GM19452 (cell line): ENCODE data around the gene F12.

Experiments used
- ATAC-seq: cut with Tn5 transposase; IDR thresholded peaks from one replicate; pipeline ENCODE4 v1.9.1; 2021; ENCODE audit not compliant: unreplicated experiment

F12 gene

DNA sequence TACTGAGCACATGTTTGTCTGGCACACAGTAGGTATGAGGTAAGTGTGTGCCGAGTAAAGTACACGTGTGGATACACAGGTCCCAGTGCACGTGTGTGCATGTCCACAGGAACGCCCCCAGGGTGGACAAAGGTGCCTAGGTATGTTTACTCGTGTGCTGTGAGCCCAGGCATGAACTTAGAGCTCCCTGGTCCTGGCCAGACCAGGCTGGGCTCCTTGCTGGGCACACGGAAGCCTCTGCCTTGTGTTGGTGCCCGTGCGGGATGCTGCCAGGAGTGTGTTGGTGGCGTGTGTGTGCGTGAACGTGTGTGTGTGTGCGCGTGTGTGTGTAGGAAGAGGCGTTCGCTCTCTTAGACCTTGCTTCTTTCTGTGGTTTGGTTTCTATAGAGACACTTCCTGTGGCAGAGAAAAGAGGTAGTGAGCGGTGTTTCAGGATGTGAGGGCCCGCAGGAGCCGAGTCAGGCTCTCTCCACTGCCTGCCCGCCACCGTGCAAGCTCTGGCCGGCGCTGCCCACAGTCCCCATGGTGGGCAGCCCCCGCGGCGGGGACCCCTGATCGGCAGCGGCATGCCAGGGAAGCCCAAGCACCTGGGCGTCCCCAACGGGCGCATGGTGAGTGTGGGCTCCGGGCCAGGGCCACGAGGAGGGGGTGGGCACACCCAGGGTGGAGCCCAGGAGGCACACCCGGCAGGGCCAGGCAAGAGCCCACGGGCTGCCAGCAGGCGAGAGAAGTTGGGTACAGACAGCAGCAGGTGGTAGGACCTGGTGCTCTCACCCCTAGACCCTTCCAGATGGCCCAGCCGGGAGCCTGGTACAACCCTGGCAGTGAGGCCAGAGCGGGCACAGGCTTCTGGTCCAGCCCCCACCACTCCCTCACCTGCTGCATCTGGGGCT, 51.7 kb downstream of the F12 start, which contains the start of gene RGS14:
RGS14 (plus strand) TSS at position 466 of the 893 bp plus-strand sequence; CDS start at position 567, 101 bp downstream.
- peak; percentile 84 for ATAC-seq

DNA sequence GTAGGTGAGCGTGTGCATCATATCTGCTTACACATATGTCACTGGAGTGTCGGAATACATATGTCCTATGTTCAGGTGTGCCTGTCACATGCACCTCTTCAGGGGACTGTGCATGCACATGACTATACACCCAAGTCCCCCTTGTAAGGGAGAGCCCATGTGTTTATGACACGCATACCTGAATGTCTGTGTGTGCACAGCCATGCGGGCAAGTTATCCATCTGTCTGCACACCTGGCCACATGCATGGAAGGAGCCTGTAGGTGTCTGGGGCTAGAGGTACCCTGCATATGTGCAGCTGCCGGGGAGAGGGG, 52.3 kb downstream of the F12 start:
- ATAC-seq, result no peak

DNA sequence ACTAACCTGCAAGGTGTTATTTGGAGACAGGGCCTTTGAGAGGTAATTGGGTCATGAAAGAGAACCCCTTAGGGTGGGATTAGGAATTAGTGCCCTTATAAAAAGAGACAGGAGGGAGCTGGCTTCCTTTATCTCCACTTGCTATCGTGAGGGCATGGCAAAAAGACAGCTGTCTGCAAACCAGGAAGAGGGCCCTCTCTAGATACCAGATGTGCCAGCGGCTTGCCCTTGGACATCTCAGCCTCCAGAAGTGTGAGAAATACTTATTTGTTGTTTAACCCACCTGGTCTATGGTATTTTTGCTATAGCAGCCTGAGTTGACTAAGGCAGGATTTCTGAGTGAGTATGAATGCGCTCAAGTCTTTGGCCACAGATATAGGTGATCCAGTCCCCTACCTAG, 52.6 kb downstream of the F12 start:
- ATAC-seq, result no peak

DNA sequence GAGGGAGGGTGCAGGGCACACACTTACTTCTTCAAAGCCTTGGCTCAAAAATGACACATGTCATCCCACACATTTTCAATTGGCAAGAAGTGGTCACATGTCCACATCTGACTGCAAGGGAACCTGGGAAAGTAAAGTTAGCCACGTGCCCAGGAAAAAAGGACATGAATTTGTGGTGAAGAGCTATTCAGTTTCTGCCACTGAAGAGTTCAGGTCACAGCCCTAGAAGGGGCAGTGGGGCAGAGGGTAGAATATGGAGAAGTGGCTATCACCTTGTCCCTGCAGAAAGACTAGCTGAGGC, 53.5 kb downstream of the F12 start:
- ATAC-seq, result no peak

DNA sequence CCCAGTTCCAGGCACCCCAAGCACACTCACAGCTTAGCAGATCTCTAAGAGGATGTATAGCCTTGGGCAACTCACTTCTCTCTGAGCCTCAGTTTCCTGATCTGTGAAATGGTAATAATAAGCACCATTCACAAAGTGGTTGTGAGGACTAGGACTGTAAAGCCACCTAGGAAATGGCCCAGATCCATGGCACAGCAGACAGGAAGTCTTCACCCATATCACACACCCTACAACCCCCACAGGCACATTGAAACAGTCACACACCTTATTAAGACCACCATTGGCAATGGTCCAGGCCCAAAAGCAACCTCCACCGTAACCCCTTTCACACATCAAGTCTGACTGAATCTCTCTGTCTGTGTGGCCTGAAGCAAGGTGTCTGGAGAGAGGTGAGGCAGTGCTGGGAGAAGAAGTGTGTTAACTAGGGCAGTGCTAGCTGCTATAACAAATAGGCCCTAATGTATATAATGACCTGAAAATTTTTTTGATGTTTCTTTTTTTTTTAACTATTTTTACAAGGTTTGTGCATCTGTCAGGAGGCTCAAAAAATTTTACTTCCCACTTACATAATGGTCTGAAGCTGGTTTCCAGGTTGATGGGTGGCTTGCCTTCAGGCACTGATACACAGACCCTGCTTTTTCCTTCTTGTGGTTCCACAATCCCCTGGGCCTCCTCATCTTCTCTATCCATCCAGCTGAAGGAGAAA, 54.0 kb downstream of the F12 start:
- no peak for ATAC-seq

DNA sequence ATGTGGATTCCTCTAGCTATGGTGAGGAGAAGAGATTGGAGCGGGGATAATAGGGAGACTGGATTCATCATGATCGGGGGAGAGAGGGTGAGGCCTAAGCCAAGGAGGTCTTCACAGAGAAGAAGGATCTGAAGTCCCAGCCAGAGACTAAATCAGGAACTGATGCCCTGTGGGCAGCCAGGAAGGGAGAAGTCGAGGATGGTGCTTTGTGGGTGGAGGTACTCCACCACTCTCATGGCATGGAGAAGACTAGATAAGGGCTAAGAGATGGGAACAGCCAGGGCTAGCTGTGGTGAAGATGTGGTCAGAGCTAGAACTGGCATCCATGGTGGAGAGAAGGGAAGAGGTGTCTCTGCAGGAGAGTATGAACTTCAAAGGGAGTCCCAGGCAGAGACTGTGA, 54.7 kb downstream of the F12 start:
- ATAC-seq, result no peak

DNA sequence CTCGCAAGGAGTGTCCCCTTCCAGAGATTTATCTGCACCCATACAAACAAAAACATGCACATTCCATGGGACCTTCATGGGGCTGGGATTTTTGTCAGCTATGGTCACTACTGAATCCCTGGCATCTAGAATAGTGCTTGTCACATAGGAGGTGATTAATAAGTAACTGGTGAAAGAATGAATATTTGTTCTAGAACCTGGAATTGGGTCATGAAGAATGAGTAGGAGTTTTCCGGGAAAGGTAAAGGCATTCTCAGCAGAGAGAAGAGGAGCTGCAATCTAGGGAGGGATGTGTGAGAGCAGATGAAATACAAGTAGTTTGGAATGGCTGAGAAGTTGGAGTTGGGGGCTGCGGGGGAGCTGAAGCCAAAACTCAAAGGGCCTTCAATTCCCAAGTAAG, 55.1 kb downstream of the F12 start:
- no peak for ATAC-seq

DNA sequence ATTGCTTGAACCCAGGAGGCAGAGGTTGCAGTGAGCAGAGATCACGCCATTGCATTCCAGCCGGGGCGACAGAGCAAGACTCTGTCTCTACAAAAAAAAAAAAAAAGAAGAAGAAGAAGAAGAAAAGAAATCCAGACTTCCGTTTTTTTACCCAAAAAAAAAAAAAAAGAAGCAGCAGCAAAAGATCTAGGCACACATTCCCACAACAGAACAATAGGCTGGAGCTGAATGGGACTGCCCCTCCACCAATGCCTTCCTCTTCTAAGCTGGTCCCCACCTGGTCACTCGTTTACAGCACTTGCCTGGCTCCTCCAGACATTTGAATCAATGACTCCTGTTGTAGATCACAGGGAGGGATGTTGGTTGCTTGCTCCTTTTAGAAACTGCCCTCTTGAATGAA, 56.3 kb downstream of the F12 start:
- no peak for ATAC-seq
